NK-92 (cell line): ENCODE measurements around the gene MLXIPL.
"Not testable (repeated sequence)": the region's sequence is repeated elsewhere in the genome, so short reads cannot be mapped to it uniquely, and the experiment has no call there.

Source experiments
- DNase-seq: peaks from one replicate; lab custom pipeline; 2025; ENCODE audit not compliant: unreplicated experiment; lab: John Stamatoyannopoulos, UW

MLXIPL gene

GRCh38 chr7:73613954-73614735, 10.2 kb downstream of the MLXIPL start:
- no peak for DNase-seq

GRCh38 chr7:73612598-73613269, 11.6 kb downstream of the MLXIPL start:
- DNase-seq = no peak

GRCh38 chr7:73611017-73611555, 13.2 kb downstream of the MLXIPL start:
- no peak for DNase-seq

- no peak for DNase-seq
Observed at GRCh38 chr7:73610105-73610504, 14.2 kb downstream of the MLXIPL start.

- not testable (repeated sequence) for DNase-seq
Observed at GRCh38 chr7:73607692-73607983, 16.7 kb downstream of the MLXIPL start.

- DNase-seq = no peak
Observed at GRCh38 chr7:73606801-73607691, 17.3 kb downstream of the MLXIPL start.

- DNase-seq = no peak
Observed at GRCh38 chr7:73605601-73606220, 18.6 kb downstream of the MLXIPL start.

GRCh38 chr7:73602721-73603651, 21.3 kb downstream of the MLXIPL start:
- DNase-seq = no peak

GRCh38 chr7:73599916-73600315, 24.4 kb downstream of the MLXIPL start:
- DNase-seq = no peak

GRCh38 chr7:73599151-73599882, 25.0 kb downstream of the MLXIPL start:
- no peak for DNase-seq

GRCh38 chr7:73597978-73598782, 26.1 kb downstream of the MLXIPL start:
- no peak for DNase-seq

- no peak for DNase-seq
Observed at GRCh38 chr7:73596191-73597065, 27.9 kb downstream of the MLXIPL start.

- no peak for DNase-seq
Observed at GRCh38 chr7:73595358-73595757, 29.0 kb downstream of the MLXIPL start.

- no peak for DNase-seq
Observed at GRCh38 chr7:73593207-73594045, 30.9 kb downstream of the MLXIPL start.

GRCh38 chr7:73586911-73587310, 37.4 kb downstream of the MLXIPL start:
- no peak for DNase-seq

GRCh38 chr7:73585196-73585595, 39.1 kb downstream of the MLXIPL start:
- no peak for DNase-seq
